K562 (cell line): Measurements from ENCODE around the gene QSOX2.

Experiments
- CHD1 ChIP-seq: fragments of 200-600 bp; sonication (generic); IDR thresholded peaks from one replicate; pipeline ENCODE4 v1.6.1; 2012; ENCODE audit warnings: mild to moderate bottlenecking, moderate library complexity, low read length, inconsistent platforms
- CTCF ChIP-seq, 3 experiments: IDR thresholded peaks in 2 of 3; conservative IDR thresholded peaks in 1 of 3; 2 replicates each; pipeline ENCODE4 v1.5.1; 2011 to 2012; ENCODE audit warnings: low read length in 3 of 3, mild to moderate bottlenecking in 3 of 3, control low read depth in 2 of 3, improper control_type of control experiment in 1 of 3, inconsistent platforms in 1 of 3, low read depth in 1 of 3, mixed read lengths in 1 of 3, moderate library complexity in 1 of 3; ENCODE audit not compliant: insufficient read depth in 2 of 3
- MIER1 ChIP-seq: fragments of 450-650 bp; IDR thresholded peaks from 2 replicates; pipeline ENCODE4 v1.6.1; 2016; ENCODE audit warnings: antibody characterized with exemption, mild to moderate bottlenecking, low read depth
- RUNX1 ChIP-seq: sonication (generic); IDR thresholded peaks from 2 replicates; pipeline ENCODE4 v1.6.1; 2016; ENCODE audit warnings: antibody characterized with exemption, low read depth
- SREBF1 ChIP-seq: fragments of 150-350 bp; IDR thresholded peaks from 2 replicates; pipeline ENCODE4 v1.6.1; 2014; ENCODE audit warnings: antibody characterized with exemption, low read depth, low read length, borderline replicate concordance

DNA sequence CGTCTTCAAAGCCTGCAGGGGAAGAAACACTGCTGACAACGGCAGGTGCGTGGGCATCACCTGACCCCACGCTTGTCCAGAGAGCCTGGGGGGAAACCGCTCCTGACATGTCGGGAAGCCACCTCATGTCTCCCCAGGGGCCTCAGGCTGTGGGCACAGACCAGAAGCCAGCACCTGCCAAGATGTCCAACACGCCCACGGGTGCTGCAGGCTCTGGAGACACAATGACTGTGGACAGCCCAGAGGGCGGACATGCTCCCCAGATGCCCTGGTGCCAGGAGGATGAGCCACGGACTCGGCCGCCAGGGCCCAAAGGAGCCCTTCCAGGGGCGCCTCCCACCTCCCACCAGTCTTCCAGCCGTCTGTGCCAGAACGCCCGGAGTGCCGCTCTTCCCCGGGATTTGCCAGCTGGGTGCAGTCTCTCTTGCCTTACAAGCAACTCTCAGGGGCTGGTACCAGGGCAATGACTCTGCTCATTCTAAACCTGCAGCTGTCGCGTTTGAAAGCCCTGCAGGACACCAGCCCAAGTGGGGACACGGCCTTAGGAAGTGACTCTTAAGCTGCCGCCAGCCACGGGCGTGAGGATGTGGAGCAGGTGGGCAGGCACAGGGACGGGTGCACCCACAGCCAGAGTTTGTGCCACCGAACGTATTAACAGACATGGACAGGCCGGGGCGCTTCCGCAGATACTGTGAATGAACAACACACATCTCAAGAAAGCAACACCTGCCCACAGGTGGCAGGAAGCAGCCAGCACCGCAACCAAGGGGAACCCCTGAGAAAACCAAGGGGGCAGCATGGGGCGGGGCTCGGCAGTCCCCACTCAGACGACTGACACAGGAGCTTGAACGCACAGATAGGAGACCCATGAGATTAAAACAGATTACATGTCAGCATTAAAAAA, 33.9 kb downstream of the QSOX2 start:
- TF ChIP-seq MIER1 (no peak), CTCF (IDR thresholded peaks at IDR 0.05 in 2 of 3, conservative IDR thresholded peaks at IDR 0.05 in 1 of 3; ENCODE audit: insufficient read depth in 2 of 3, low read depth in 1 of 3, low read length in 3 of 3) (no peak), RUNX1 (no peak), CHD1 (no peak), SREBF1 (no peak)
